NCI-H69 (cell line): ENCODE data around the gene EXOC2.
A peak's percentile ranks its signal among the peaks of the same experiment; 100 is the strongest.
"Not testable (repeated sequence)": the region's sequence is repeated elsewhere in the genome, so short reads cannot be mapped to it uniquely, and the experiment has no call there.

Experiments used
- DNase-seq: peaks from one replicate; lab custom pipeline; 2025; lab: John Stamatoyannopoulos, UW

The EXOC2 gene

GRCh38 chr6:709471-710056, 16.6 kb upstream of the EXOC2 start:
- DNase-seq, result peak; percentile 61

GRCh38 chr6:708237-708598, 15.3 kb upstream of the EXOC2 start:
- peak; percentile 87 for DNase-seq

- DNase-seq, result peak; percentile 74
Observed at GRCh38 chr6:707576-708236, 14.8 kb upstream of the EXOC2 start.

- peak; percentile 87 for DNase-seq
Observed at GRCh38 chr6:706819-707381, 14.0 kb upstream of the EXOC2 start.

GRCh38 chr6:706146-706545, 13.2 kb upstream of the EXOC2 start:
- DNase-seq, result peak; percentile 65

- DNase-seq, result peak; percentile 72
Observed at GRCh38 chr6:705047-705446, 12.1 kb upstream of the EXOC2 start.

GRCh38 chr6:704046-704445, 11.1 kb upstream of the EXOC2 start:
- peak; percentile 76 for DNase-seq

GRCh38 chr6:703552-703951, 10.6 kb upstream of the EXOC2 start:
- no peak for DNase-seq

- peak; percentile 73 for DNase-seq
Observed at GRCh38 chr6:701700-702479, 9.0 kb upstream of the EXOC2 start.

GRCh38 chr6:701215-701614, 8.3 kb upstream of the EXOC2 start:
- peak; percentile 87 for DNase-seq

- no peak for DNase-seq
Observed at GRCh38 chr6:700490-700889, 7.6 kb upstream of the EXOC2 start.

- peak; percentile 73 for DNase-seq
Observed at GRCh38 chr6:699319-699718, 6.4 kb upstream of the EXOC2 start.

- not testable (repeated sequence) for DNase-seq
Observed at GRCh38 chr6:694431-695126, 1.6 kb upstream of the EXOC2 start.

- no peak for DNase-seq
Observed at GRCh38 chr6:693723-694009, 727 bp upstream of the EXOC2 start.

- DNase-seq, result peak; percentile 96
Observed at GRCh38 chr6:692356-692851, 535 bp downstream of the EXOC2 start.

- no peak for DNase-seq
Observed at GRCh38 chr6:689223-689622, 3.7 kb downstream of the EXOC2 start.

- DNase-seq, result peak; percentile 73
Observed at GRCh38 chr6:686497-686896, 6.4 kb downstream of the EXOC2 start.

GRCh38 chr6:684831-685636, 7.9 kb downstream of the EXOC2 start:
- peak; percentile 41 for DNase-seq

- peak; percentile 97 for DNase-seq
Observed at GRCh38 chr6:683742-684440, 9.0 kb downstream of the EXOC2 start.

- peak; percentile 82 for DNase-seq
Observed at GRCh38 chr6:680666-681340, 12.1 kb downstream of the EXOC2 start.
